K562 (cell line): Measurements from ENCODE around the gene SCN5A. TPM values are rescaled to one million over a fixed set of nuclear protein-coding genes. Genes with fewer than 3 reads are reported as not detected.

ENCODE experiments used
- BACH1 ChIP-seq: fragments of 200-800 bp; sonication (Bioruptor generic); IDR thresholded peaks from 2 replicates; pipeline ENCODE4 v1.6.1; 2016; ENCODE audit warnings: missing genetic modification characterization, missing compliant biosample characterization
- CEBPB ChIP-seq: fragments of 450-650 bp; IDR thresholded peaks from 2 replicates; pipeline ENCODE4 v1.6.1; 2016; ENCODE audit warnings: missing genetic modification characterization, missing compliant biosample characterization
- ETV5 ChIP-seq: sonication (generic); formaldehyde crosslinking; IDR thresholded peaks from 2 replicates; pipeline ENCODE4 v1.4.0; 2020; ENCODE audit warnings: low read depth, mild to moderate bottlenecking, missing genetic modification reagents
- MAFF ChIP-seq: IDR thresholded peaks from 2 replicates; pipeline ENCODE4 v1.6.1; 2012; ENCODE audit warnings: low read length, improper control_type of control experiment
- MAX ChIP-seq: sonication (generic); formaldehyde crosslinking; IDR thresholded peaks from 2 replicates; pipeline ENCODE4 v1.9.0; 2022; ENCODE audit warnings: mild to moderate bottlenecking, missing genetic modification reagents
- MYBL2 ChIP-seq, 2 experiments: fragments of 450-650 bp in 1 of 2; sonication (generic) in 1 of 2; formaldehyde crosslinking in 1 of 2; IDR thresholded peaks; 2 replicates each; pipeline versions ENCODE4 v1.6.1 to v1.8.1; 2017 to 2022; ENCODE audit warnings: borderline replicate concordance in 1 of 2, inconsistent platforms in 1 of 2, low read depth in 1 of 2, mild to moderate bottlenecking in 1 of 2, missing genetic modification reagents in 1 of 2, moderate library complexity in 1 of 2
- PHTF2 ChIP-seq: fragments of 250-450 bp; sonication (Bioruptor Pico); IDR thresholded peaks from 2 replicates; pipeline ENCODE4 v1.5.0; 2021; ENCODE audit warnings: mild to moderate bottlenecking
- SMARCA4 ChIP-seq: fragments of 450-650 bp; IDR thresholded peaks from 2 replicates; pipeline ENCODE4 v1.6.1; 2016
- ZNF175 ChIP-seq: fragments of 200-800 bp; sonication (Bioruptor generic); IDR thresholded peaks from 2 replicates; pipeline ENCODE4 v1.6.1; 2016; ENCODE audit warnings: low read depth, mild to moderate bottlenecking, missing genetic modification characterization, missing compliant biosample characterization
- polyA plus RNA-seq, 8 experiments: library from polyadenylated mRNA; depleted of rRNA in 4 of 8; stranded (reverse) in 5 of 8; unstranded in 3 of 8; fragments of >200 nt; fragmentation: Nextera tagmentation in 2 of 8; fragmentation: Illumina TruSeq in 1 of 8; extraction: Ambion mirVana in 2 of 8; extraction: Trizol in 1 of 8; gene quantifications; 2 replicates each; pipeline versions ENCODE4 v1.2.1 to v1.2.3, GENCODE V29; 2011 to 2014; ENCODE audit warnings: inconsistent platforms in 1 of 8, missing spikeins in 1 of 8
- total RNA-seq, 7 experiments: library from RNA; depleted of rRNA in 6 of 7; stranded (reverse); fragments of >200 nt in 6 of 7; fragmentation: Illumina TruSeq in 2 of 7; extraction: Trizol in 2 of 7; gene quantifications; 2 replicates each; pipeline versions ENCODE4 v1.2.1 to v1.2.3, GENCODE V29; 2011 to 2021; ENCODE audit warnings: low replicate concordance in 1 of 7
- TF ChIP-seq, protein P1 (sequence below): sonication (generic); formaldehyde crosslinking; IDR thresholded peaks from 2 replicates; pipeline ENCODE4 v1.8.0; 2022; ENCODE audit warnings: missing genetic modification reagents, mild to moderate bottlenecking, borderline replicate concordance
- TF ChIP-seq, protein P2 (sequence below): IDR thresholded peaks from 2 replicates; pipeline ENCODE4 v1.6.1; 2012; ENCODE audit warnings: low read depth, low read length, improper control_type of control experiment, borderline replicate concordance
- TF ChIP-seq, protein P3 (sequence below): fragments of 450-650 bp; IDR thresholded peaks from 2 replicates; pipeline ENCODE4 v1.6.1; 2016

SCN5A gene
- total and polyA plus RNA-seq, 9 of the 15 experiments (the other 6 are each of a cell fraction or from before 2014, with no cell fraction given): 0.07 to 1.4 (median 0.21) TPM; not detected in 2

GRCh38 chr3:38516669-38517068, 132.8 kb downstream of the SCN5A start (continued):
- TF ChIP-seq, protein P1, sequence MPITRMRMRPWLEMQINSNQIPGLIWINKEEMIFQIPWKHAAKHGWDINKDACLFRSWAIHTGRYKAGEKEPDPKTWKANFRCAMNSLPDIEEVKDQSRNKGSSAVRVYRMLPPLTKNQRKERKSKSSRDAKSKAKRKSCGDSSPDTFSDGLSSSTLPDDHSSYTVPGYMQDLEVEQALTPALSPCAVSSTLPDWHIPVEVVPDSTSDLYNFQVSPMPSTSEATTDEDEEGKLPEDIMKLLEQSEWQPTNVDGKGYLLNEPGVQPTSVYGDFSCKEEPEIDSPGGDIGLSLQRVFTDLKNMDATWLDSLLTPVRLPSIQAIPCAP (CRISPR knock-in tag): no peak
- TF ChIP-seq PHTF2 (no peak), BACH1 (tag) (peak; percentile 74; the same call in 1 of the 2 replicates), SMARCA4 (0 out of 2 replicates have a peak, but pooled peaks have one; percentile 26), CEBPB (tag) (no peak), MAX (CRISPR knock-in tag) (no peak), ZNF175 (no peak), MAFF (peak; percentile 51; the same call in 1 of the 2 replicates), ETV5 (CRISPR knock-in tag) (no peak), MYBL2 (IDR thresholded peaks at IDR 0.05; ENCODE audit: low read depth) (peak; percentile 76), MYBL2 (CRISPR knock-in tag; IDR thresholded peaks at IDR 0.05; ENCODE audit: borderline replicate concordance) (no peak)
- TF ChIP-seq, protein P2, sequence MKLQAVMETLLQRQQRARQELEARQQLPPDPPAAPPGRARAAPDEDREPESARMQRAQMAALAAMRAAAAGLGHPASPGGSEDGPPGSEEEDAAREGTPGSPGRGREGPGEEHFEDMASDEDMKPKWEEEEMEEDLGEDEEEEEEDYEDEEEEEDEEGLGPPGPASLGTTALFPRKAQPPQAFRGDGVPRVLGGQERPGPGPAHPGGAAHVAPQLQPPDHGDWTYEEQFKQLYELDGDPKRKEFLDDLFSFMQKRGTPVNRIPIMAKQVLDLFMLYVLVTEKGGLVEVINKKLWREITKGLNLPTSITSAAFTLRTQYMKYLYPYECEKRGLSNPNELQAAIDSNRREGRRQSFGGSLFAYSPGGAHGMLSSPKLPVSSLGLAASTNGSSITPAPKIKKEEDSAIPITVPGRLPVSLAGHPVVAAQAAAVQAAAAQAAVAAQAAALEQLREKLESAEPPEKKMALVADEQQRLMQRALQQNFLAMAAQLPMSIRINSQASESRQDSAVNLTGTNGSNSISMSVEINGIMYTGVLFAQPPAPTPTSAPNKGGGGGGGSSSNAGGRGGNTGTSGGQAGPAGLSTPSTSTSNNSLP: 0 out of 2 replicates have a peak, but pooled peaks have one; percentile 22
- TF ChIP-seq, protein P3, sequence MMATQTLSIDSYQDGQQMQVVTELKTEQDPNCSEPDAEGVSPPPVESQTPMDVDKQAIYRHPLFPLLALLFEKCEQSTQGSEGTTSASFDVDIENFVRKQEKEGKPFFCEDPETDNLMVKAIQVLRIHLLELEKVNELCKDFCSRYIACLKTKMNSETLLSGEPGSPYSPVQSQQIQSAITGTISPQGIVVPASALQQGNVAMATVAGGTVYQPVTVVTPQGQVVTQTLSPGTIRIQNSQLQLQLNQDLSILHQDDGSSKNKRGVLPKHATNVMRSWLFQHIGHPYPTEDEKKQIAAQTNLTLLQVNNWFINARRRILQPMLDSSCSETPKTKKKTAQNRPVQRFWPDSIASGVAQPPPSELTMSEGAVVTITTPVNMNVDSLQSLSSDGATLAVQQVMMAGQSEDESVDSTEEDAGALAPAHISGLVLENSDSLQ: peak; percentile 63
